Loucy (cell line): ENCODE measurements around the gene PLEKHG4B.

Source experiments
- EZH2phosphoT487 ChIP-seq: fragments of 200-600 bp; IDR thresholded peaks from 2 replicates; pipeline ENCODE4 v1.6.1; 2018; ENCODE audit warnings: antibody characterized with exemption, mild to moderate bottlenecking, moderate library complexity, borderline replicate concordance
- TF ChIP-seq, protein P1 (sequence below): fragments of 200-600 bp; sonication (generic); conservative IDR thresholded peaks from 2 replicates; pipeline ENCODE4 v1.5.1; 2014; ENCODE audit warnings: mild to moderate bottlenecking, antibody characterized with exemption, low read length

DNA sequence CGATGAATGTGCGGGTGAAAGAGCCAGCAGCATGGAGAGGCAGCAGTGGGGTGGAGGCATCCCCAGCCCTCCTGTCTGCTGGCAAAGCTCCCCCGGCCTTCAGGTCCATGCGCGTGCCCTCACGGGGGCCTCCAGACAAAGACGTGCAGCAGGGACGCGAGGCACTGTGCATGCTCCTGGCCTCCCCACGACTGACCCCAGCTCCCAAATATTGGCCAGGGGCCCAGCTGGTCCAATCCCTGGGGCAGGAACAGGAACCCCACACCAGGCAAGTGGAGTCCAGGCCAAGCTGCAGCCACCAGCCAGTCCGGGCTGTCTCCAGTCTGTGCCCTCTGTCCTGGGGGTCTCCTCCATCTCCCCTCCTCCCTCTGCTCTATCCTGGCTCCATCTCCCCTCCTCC is 65.8 kb downstream of the PLEKHG4B start:
- TF ChIP-seq, protein P1, sequence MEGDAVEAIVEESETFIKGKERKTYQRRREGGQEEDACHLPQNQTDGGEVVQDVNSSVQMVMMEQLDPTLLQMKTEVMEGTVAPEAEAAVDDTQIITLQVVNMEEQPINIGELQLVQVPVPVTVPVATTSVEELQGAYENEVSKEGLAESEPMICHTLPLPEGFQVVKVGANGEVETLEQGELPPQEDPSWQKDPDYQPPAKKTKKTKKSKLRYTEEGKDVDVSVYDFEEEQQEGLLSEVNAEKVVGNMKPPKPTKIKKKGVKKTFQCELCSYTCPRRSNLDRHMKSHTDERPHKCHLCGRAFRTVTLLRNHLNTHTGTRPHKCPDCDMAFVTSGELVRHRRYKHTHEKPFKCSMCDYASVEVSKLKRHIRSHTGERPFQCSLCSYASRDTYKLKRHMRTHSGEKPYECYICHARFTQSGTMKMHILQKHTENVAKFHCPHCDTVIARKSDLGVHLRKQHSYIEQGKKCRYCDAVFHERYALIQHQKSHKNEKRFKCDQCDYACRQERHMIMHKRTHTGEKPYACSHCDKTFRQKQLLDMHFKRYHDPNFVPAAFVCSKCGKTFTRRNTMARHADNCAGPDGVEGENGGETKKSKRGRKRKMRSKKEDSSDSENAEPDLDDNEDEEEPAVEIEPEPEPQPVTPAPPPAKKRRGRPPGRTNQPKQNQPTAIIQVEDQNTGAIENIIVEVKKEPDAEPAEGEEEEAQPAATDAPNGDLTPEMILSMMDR, result no peak
- TF ChIP-seq EZH2phosphoT487, result no peak
